Measurements from ENCODE around the gene SNX14.
A peak's percentile ranks its signal among the peaks of the same experiment; 100 is the strongest.

Gene SNX14

GRCh38 chr6:85470023-85470410 lies 123.6 kb downstream of the SNX14 start:
- Histone ChIP-seq H3K27me3 (replicated peaks) (no peaks in the 10 kb centered on the region), H3K27ac (peak overlapping the region; percentile 23), H3K4me3 (ENCODE audit: low read depth, low read length) (no peak overlapping the region), H3K36me3 (replicated peaks) (peaks cover 23% of the 10 kb centered on the region)
- in situ Hi-C loops (cut with HindIII; ENCODE audit: low pct_ligation_motif_present, low sequenced_read_pairs), result loop anchor here (10.0 kb wide), 1 partner anchor 115 kb away; no protein-coding TSS in a partner anchor
- peak; percentile 43 for DNase-seq
- TF ChIP-seq CTCF (IDR thresholded peaks at IDR 0.05; ENCODE audit: low read depth, low read length, missing control alignments), result no peak

- H3K27me3 ChIP-seq (replicated peaks), result no peaks in the 10 kb centered on the region
- TF ChIP-seq CTCF (IDR thresholded peaks at IDR 0.05; ENCODE audit: low read depth, low read length, missing control alignments), result no peak
- in situ Hi-C loops (cut with HindIII; ENCODE audit: low pct_ligation_motif_present, low sequenced_read_pairs), result loop anchor here (10.0 kb wide), 1 partner anchor 115 kb away; no protein-coding TSS in a partner anchor
- no peak overlapping the region for H3K4me3 ChIP-seq (ENCODE audit: low read depth, low read length)
- no peak for DNase-seq
- peak overlapping the region; percentile 23 for H3K27ac ChIP-seq
- H3K36me3 ChIP-seq (replicated peaks), result peaks cover 23% of the 10 kb centered on the region
Measured at GRCh38 chr6:85469276-85470022, 124.2 kb downstream of the SNX14 start.

GRCh38 chr6:85468326-85468725 lies 125.3 kb downstream of the SNX14 start:
- TF ChIP-seq CTCF (IDR thresholded peaks at IDR 0.05; ENCODE audit: low read depth, low read length, missing control alignments), result no peak
- no peak for DNase-seq
- Histone ChIP-seq H3K4me3 (ENCODE audit: low read depth, low read length) (no peak overlapping the region), H3K27ac (peak overlapping the region; percentile 15), H3K36me3 (replicated peaks) (peaks cover 23% of the 10 kb centered on the region), H3K27me3 (replicated peaks) (no peaks in the 10 kb centered on the region)
- in situ Hi-C loops (cut with HindIII; ENCODE audit: low pct_ligation_motif_present, low sequenced_read_pairs), result no loop called here

- Histone ChIP-seq H3K27me3 (replicated peaks) (no peaks in the 10 kb centered on the region), H3K4me3 (ENCODE audit: low read depth, low read length) (no peak overlapping the region), H3K36me3 (replicated peaks) (peaks cover 23% of the 10 kb centered on the region), H3K27ac (peak overlapping the region; percentile 98)
- in situ Hi-C loops (cut with HindIII; ENCODE audit: low pct_ligation_motif_present, low sequenced_read_pairs), result no loop called here
- no peak for DNase-seq
- TF ChIP-seq CTCF (IDR thresholded peaks at IDR 0.05; ENCODE audit: low read depth, low read length, missing control alignments), result no peak
Measured at GRCh38 chr6:85465762-85466161, 127.9 kb downstream of the SNX14 start.

- peak; percentile 95 for DNase-seq
- Histone ChIP-seq H3K4me3 (ENCODE audit: low read depth, low read length) (no peak overlapping the region), H3K27ac (peak overlapping the region; percentile 98), H3K27me3 (replicated peaks) (no peaks in the 10 kb centered on the region), H3K36me3 (replicated peaks) (peaks cover 21% of the 10 kb centered on the region)
- TF ChIP-seq CTCF (IDR thresholded peaks at IDR 0.05; ENCODE audit: low read depth, low read length, missing control alignments), result no peak
- in situ Hi-C loops (cut with HindIII; ENCODE audit: low pct_ligation_motif_present, low sequenced_read_pairs), result no loop called here
Measured at GRCh38 chr6:85464722-85465150, 128.9 kb downstream of the SNX14 start.
